Measurements from ENCODE around the gene GSC2.
"Not testable (repeated sequence)": the region's sequence is repeated elsewhere in the genome, so short reads cannot be mapped to it uniquely, and the experiment has no call there.

The GSC2 gene

DNA sequence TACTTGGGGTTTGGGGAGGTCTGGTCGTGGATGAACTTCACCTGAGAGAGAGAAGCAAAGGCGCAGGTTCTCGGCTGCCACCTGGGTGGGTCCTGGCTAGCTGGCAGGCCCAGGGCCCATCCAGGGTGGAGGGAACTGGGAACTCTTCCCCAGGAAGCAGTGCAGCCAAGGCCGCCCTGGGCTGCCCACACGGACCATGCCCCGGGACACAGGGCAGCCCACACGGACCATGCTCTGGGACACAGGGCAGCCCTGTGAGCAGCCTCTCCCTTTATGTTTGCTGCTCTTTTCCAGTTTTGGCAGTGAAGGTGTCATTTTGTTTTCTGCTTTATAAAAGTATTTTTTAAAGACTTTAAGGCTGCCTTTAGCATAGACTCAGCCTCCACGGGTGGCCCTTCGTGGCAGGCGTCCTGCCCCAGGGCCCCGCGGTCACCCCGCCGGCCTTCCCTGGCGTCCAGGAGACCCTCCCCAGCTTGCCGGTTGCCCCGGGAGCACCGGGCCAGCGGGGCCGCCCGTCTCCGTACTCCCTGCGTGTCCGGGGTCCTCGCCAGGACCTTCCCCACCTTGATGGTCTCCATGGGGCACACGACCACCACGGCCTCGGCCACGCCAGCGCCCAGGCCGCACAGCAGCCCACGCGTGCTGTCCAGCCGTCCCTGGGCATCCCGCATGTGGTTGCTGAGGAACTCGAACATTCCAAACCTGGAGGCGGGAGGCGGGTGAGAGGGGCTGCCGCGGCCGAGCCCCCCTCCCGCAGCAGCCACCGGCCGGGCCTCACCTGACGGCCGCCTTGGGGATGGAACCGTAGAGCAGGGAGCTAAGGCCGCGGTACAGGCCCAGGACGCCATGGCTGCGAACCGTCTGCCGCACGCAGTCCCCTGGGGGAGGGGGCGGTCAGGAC, 27.3 kb upstream of the GSC2 start:
- no peak for DNase-seq

DNA sequence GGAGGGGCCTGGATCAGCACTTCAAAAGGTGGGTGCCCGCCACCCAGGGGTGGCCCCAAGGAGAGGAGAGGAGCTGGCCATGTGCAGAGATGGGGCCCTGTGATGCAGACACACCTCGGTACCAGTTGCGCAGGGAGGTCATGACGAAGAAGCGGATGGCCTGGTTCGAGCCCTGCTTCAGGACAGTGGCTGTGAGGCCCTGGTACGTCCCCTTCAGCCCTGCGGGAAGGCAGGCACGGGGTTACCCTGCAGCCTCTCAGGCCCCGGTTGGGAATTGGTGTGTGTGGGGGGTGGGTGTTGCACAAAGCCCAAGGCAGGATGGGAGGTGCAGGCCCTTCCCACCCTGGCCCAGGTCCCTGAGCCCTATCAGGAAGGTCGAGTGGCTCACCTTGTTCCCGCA, 26.6 kb upstream of the GSC2 start:
- DNase-seq = no peak

DNA sequence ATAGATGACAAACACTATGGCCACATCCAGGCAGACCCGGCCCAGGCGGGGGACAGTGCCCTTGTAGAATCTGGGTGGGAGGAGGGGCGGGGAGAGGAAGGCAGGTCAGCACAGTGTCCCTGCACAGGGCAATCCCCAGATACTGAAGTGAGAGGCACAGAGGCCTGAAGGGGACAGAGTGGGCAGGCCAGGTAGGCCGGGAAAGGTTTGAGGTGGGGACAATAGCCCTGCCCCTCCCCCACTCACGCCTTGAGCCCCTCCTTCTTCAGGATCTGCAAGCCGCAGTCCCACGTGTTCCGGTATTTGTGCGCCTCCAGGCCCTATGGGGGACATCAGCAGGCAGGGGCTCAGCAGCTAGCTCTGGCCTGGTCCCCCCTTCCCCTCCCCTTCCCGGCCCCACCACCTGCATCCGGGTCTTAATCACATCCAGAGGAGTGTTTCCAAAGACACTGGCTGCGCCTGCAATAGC, 26.1 kb upstream of the GSC2 start:
- DNase-seq = no peak

- no peak for DNase-seq
Observed at GRCh38 chr22:19175602-19176174, 25.6 kb upstream of the GSC2 start.

GRCh38 chr22:19175026-19175601, 25.0 kb upstream of the GSC2 start:
- no peak for DNase-seq

DNA sequence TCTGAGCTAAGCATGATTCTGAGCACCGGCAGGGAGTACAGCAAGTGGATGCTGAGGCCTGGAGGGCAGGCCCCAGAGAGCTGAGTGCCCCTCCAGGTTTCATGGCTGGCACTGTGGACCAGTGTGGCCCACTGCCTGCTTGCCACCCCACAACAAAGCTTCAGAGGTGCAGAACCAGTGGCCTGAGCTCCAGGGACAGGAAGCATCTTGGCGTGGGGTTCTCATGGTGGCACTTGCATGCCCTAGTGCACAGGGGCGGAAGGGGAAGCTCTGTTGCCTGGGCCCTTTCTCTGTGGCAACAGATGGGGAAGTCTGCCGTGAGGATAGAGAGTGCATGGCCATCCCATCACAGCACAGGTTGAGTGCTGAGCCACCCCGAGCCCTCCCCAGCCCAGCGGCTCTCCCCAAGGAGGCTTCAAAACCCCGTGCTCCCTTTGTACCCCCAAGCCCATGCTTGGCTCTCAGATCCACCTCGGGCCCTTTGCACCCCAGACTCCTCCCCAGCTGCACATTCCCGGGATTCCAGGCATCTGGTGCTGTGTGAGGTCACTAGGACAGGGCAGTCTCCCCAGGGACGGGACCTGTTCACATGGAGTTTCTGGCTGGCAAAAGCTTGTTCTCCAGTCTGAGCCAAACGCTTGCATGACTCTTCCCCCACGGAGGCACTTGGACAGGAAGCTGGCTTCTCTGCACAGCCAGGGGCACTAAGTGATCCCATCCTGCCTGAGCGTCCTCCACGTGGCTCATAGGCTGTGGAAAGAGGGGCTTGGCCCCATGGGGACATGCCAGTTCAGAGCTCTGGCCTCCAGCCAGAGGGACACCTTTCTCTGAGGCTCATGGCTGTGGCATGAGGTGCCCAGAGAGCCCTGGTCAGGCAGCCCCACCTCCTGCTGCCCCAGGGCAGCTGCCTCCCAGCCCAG, 24.3 kb upstream of the GSC2 start:
- DNase-seq = no peak

DNA sequence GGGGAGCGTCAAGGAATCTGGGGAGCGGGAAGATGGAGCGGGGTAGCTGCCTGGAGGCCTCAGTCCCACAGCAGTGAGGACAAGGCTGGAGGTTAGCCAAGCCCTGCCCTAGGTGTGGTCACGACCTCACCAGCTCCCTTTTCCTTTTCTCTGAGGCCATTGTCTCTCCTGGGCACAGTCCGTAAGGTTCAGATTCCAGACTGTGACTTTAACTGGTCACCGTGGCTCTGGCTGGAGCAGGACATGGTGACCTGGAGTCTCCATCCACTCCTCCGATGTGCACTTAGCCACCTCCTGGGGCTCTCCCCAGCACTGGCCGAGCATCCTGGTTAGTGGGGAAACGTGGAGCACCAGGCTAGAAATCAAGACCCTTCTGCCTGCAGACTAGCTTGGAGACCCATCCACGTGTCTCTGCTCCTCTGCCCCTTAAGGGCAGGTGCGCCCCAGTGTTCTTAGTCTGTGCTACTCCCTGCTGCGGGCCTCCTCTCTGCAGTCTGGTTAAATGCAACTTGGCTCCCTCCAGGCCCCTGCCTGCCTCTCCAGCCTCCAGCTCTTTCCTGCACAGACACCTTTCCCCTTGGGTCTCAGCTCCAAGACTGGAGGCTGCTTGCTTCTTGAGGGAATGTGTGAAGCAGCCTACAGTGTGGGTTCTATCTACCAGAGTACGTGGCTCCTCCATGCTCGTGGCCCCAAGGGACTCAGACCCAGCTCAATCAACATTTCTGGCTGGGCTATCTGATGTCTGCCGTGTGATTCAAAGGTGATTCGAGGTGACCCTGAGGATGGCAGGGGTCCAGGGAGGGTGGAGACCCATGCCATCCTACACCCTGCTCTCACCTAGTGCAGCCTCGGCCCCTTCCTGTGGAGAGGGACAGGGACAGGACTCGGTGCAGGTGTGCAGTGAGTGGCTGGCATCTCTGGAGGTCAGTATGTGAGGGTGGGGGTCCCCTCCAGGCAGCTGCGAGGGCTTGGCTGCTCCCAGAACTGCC, 23.2 kb upstream of the GSC2 start:
- DNase-seq = no peak

DNA sequence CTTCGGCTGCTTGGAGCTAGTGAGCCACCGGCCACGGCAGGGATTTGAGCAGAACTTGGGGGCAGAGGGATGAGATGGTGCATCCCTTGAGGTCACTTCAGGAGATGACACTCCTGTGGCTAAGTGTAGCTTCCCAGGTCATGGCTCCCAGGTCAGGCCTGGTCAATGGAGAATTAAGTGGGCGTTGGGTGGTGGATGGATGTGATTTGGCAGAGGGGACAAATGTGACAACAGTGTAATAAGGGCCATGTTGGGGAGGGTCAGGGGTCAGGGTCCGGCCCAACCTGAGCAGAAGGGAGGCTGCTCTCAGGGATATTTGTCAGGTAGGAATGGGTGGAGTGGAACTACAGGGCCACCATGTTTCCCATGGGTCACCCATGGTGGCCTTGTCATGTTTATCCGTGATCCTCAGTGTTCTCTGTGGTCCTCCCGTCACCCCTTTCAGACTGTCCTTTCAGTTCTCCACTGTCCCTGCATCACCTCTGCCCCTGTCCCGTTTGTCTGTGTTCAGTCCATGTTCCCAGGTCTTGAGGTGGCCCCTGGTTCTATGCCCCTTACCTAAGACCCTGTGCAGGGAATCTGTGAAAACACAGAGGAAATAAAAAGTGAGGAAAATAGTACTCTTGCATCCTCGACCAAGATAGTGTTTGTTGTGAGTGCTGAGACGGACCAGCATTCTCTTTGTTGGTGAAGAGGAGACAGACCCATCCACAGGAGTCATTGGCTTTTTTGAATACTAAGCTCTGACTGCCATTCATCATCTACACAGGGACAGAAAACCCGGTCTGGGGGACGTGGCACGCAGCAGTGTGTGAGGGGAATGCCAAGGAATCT, 22.3 kb upstream of the GSC2 start:
- no peak for DNase-seq

DNA sequence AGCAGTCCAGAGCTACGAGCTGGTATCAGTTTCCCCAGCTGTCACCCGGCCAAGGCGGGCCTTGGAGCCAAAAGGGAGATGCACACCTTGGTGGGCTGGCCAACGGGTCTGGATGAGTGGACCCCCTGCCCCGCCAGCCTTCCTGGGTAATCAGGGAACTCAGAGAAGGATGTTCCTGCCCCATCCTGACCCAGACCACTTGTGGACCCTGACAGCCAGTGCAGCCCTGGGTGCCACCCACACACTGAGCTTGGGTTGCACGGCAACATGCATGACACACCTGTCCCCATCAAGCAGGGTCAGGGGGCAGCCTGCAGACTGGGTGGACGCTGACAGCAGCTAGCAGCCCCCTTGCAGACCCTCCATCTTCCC, 19.8 kb upstream of the GSC2 start:
- no peak for DNase-seq

- DNase-seq = no peak
Observed at GRCh38 chr22:19169002-19169946, 19.2 kb upstream of the GSC2 start.

GRCh38 chr22:19168088-19168890, 18.2 kb upstream of the GSC2 start:
- DNase-seq = peak; percentile 43

GRCh38 chr22:19167106-19167869, 17.2 kb upstream of the GSC2 start:
- DNase-seq = no peak

GRCh38 chr22:19166421-19166820, 16.3 kb upstream of the GSC2 start:
- DNase-seq = no peak

DNA sequence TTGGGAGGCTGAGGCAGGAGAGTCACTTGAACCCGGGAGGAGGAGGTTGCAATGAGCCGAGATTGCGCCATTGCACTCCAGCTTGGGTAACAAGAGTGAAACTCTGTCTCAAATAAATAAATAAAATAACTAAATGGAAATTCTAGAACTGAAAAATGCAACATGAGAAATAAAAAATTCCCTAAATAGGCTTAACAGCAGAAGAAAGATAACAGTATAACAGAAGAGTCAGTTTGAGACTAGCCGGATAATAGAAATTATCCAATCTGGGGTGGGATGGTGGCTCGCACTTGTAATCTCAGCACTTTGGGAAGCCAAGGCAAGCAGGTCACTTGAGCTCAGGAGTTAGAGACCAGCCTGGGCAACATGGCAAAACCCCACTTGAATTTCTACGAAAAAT, 14.3 kb upstream of the GSC2 start:
- DNase-seq = no peak

GRCh38 chr22:19158649-19159048, 8.6 kb upstream of the GSC2 start:
- DNase-seq = not testable (repeated sequence)

- DNase-seq = not testable (repeated sequence)
Observed at GRCh38 chr22:19156109-19156508, 6.0 kb upstream of the GSC2 start.

DNA sequence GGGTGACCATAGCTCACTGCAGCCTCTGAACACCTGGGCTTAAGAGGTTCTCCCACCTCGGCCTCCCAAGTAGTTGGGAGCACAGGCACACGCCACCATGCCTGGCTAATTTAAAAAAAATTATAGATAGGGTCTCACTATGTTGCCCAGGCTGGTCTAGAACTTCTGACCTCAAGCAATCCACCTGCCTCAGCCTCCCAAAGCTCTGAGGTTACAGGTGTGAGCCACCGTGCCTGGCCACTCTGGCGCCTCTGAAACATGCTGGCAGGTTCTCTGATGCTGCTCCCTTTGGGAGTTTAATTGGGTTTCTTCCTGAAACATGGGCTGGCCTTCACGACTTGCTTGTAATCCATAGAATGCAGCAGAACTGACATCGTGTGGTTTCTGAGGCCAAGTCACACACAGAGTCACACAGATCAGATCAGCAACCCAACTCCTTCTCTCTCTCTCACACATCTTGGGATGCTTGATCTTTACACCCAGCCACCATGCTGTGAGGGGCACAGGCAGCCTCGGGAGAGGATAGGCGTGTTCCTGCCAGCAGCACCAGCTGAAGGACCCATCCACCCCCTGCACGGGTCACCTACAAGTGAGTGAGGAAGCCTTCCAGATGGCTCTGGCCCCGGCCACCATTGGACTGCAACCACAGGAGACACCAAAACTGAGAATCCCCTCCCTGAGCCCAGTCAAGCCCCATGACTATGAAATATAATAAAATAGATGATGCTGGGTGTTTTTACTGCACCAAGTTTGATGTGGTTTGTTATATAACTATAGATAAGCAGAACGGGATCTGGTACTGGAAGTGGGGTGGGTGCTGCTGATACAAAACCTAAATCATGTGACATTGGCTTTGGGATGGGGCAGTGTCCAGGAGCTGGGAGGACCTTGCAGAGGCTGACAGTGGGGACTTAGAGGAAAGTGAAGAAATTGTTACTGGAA, 3.1 kb upstream of the GSC2 start:
- DNase-seq = no peak
